ENCODE data around the gene BCKDHA.

DNA sequence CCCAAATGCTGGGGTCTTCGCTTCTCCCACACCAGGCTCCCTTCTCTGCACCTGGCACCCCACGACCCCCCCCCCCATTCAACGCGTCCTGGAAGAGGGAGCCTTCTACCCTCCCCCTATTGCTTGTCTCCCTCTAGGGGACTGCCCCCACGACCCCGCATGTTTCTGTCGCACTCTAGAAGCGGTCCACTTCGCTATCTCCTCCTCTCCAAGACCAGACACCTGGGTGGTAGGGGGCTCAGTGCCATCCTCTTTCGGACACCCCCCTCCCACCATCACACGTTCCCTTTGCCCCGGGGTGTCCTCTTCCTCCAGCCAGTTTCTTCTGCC, 45.4 kb upstream of the BCKDHA start:
- TF ChIP-seq, protein P1, sequence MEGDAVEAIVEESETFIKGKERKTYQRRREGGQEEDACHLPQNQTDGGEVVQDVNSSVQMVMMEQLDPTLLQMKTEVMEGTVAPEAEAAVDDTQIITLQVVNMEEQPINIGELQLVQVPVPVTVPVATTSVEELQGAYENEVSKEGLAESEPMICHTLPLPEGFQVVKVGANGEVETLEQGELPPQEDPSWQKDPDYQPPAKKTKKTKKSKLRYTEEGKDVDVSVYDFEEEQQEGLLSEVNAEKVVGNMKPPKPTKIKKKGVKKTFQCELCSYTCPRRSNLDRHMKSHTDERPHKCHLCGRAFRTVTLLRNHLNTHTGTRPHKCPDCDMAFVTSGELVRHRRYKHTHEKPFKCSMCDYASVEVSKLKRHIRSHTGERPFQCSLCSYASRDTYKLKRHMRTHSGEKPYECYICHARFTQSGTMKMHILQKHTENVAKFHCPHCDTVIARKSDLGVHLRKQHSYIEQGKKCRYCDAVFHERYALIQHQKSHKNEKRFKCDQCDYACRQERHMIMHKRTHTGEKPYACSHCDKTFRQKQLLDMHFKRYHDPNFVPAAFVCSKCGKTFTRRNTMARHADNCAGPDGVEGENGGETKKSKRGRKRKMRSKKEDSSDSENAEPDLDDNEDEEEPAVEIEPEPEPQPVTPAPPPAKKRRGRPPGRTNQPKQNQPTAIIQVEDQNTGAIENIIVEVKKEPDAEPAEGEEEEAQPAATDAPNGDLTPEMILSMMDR (IDR thresholded peaks at IDR 0.05): no peak
- TF ChIP-seq CHD2 (IDR thresholded peaks at IDR 0.05; ENCODE audit: low read length, partially characterized antibody): no peak
- TF ChIP-seq, protein P2, sequence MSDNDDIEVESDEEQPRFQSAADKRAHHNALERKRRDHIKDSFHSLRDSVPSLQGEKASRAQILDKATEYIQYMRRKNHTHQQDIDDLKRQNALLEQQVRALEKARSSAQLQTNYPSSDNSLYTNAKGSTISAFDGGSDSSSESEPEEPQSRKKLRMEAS (IDR thresholded peaks at IDR 0.05; ENCODE audit: low read depth): no peak
- TF ChIP-seq, protein P3, sequence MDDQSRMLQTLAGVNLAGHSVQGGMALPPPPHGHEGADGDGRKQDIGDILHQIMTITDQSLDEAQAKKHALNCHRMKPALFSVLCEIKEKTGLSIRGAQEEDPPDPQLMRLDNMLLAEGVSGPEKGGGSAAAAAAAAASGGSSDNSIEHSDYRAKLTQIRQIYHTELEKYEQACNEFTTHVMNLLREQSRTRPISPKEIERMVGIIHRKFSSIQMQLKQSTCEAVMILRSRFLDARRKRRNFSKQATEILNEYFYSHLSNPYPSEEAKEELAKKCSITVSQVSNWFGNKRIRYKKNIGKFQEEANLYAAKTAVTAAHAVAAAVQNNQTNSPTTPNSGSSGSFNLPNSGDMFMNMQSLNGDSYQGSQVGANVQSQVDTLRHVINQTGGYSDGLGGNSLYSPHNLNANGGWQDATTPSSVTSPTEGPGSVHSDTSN (IDR thresholded peaks at IDR 0.05): no peak
- TF ChIP-seq POLR2AphosphoS5 (IDR thresholded peaks at IDR 0.05; ENCODE audit: low read depth, low read length): no peak
- TF ChIP-seq RAD21 (IDR thresholded peaks at IDR 0.05; ENCODE audit: low read length): no peak
- TF ChIP-seq SMC3 (IDR thresholded peaks at IDR 0.05; ENCODE audit: low read depth, low read length): no peak
- TF ChIP-seq, protein P4, sequence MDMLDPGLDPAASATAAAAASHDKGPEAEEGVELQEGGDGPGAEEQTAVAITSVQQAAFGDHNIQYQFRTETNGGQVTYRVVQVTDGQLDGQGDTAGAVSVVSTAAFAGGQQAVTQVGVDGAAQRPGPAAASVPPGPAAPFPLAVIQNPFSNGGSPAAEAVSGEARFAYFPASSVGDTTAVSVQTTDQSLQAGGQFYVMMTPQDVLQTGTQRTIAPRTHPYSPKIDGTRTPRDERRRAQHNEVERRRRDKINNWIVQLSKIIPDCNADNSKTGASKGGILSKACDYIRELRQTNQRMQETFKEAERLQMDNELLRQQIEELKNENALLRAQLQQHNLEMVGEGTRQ (IDR thresholded peaks at IDR 0.05; ENCODE audit: borderline replicate concordance, low read depth, low read length): no peak
- TF ChIP-seq, protein P5, sequence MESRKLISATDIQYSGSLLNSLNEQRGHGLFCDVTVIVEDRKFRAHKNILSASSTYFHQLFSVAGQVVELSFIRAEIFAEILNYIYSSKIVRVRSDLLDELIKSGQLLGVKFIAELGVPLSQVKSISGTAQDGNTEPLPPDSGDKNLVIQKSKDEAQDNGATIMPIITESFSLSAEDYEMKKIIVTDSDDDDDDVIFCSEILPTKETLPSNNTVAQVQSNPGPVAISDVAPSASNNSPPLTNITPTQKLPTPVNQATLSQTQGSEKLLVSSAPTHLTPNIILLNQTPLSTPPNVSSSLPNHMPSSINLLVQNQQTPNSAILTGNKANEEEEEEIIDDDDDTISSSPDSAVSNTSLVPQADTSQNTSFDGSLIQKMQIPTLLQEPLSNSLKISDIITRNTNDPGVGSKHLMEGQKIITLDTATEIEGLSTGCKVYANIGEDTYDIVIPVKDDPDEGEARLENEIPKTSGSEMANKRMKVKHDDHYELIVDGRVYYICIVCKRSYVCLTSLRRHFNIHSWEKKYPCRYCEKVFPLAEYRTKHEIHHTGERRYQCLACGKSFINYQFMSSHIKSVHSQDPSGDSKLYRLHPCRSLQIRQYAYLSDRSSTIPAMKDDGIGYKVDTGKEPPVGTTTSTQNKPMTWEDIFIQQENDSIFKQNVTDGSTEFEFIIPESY (IDR thresholded peaks at IDR 0.05; ENCODE audit: borderline replicate concordance, low read depth): no peak
- TF ChIP-seq, protein P6, sequence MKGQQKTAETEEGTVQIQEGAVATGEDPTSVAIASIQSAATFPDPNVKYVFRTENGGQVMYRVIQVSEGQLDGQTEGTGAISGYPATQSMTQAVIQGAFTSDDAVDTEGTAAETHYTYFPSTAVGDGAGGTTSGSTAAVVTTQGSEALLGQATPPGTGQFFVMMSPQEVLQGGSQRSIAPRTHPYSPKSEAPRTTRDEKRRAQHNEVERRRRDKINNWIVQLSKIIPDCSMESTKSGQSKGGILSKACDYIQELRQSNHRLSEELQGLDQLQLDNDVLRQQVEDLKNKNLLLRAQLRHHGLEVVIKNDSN (IDR thresholded peaks at IDR 0.05; ENCODE audit: borderline replicate concordance, low read depth): no peak
